Activated naive CD8-positive, alpha-beta T cell (primary cell): ENCODE measurements around the gene HIRIP3.

ENCODE experiments used
- H3K27ac Mint-ChIP-seq: one replicate; pipeline ENCODE4 v1.8.0; 2021; ENCODE audit warnings: mixed read lengths
- H3K27me3 Mint-ChIP-seq: one replicate; pipeline ENCODE4 v1.8.0; 2021; ENCODE audit warnings: mixed read lengths
- H3K36me3 Mint-ChIP-seq: one replicate; pipeline ENCODE4 v1.8.0; 2021; ENCODE audit warnings: mixed read lengths
- H3K4me1 Mint-ChIP-seq: one replicate; pipeline ENCODE4 v1.8.0; 2021; ENCODE audit warnings: low read depth, mixed read lengths
- H3K4me3 Mint-ChIP-seq: one replicate; pipeline ENCODE4 v1.8.0; 2021; ENCODE audit warnings: mild to moderate bottlenecking, mixed read lengths
- H3K9me3 Mint-ChIP-seq: one replicate; pipeline ENCODE4 v1.8.0; 2021; ENCODE audit warnings: low read depth, mixed read lengths

HIRIP3 gene

GRCh38 chr16:29995911-29996765 is 721 bp upstream of the HIRIP3 start, which contains the start of gene INO80E:
TSS of gene INO80E (plus strand) at chr16:29996241. CDS start at chr16:29996311, 70 bp downstream.
- Mint-ChIP-seq H3K27ac (peak within 1 kb of the TSS; percentile 99), H3K4me3 (peak within 1 kb of the TSS; percentile 97), H3K27me3 (no peaks in the 10 kb centered on the region), H3K4me1 (peaks cover 32% of the 10 kb centered on the region), H3K9me3 (no peaks in the 10 kb centered on the region), H3K36me3 (no peaks in the 10 kb centered on the region)

DNA sequence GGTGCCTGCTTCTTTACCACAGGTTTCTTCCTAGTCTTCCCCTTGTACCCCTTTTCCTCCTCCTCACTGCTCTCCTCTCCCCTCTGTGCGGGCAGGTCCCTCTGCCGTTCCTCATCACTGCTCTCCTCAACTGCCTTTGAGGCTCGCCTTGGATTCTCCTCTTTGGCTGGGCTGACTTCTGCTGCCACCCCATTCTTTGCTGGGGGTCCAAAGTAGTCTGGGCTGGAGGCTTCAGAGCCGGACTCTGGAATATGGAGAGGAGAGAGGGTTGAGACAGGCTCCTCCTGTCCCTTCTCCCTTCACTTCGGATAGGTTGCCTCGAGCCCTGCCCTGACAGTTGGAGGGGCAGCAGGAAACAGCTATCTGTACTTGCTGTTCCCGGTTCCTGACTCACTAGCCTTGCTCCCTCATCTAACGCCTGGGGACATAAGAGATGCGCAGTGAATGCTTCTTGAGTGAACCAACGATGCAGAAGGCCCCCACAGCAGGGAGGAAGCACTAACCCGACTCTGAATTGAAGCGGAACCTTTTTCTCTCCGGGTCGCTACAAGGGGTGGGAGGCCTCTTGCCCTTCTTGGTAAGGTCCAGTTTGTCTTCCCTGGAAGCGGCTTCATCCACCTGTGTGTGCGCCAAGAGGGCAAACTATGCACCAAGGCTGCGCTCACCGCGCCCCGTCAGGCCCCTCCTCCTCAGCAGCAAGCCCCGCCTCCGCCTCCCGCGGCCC is 655 bp downstream of the HIRIP3 start:
- Mint-ChIP-seq H3K27me3 (no peaks in the 10 kb centered on the region), H3K36me3 (peaks cover 3% of the 10 kb centered on the region), H3K9me3 (no peaks in the 10 kb centered on the region), H3K27ac (peak overlapping the region; percentile 99), H3K4me3 (peak overlapping the region; percentile 97), H3K4me1 (peaks cover 31% of the 10 kb centered on the region)

DNA sequence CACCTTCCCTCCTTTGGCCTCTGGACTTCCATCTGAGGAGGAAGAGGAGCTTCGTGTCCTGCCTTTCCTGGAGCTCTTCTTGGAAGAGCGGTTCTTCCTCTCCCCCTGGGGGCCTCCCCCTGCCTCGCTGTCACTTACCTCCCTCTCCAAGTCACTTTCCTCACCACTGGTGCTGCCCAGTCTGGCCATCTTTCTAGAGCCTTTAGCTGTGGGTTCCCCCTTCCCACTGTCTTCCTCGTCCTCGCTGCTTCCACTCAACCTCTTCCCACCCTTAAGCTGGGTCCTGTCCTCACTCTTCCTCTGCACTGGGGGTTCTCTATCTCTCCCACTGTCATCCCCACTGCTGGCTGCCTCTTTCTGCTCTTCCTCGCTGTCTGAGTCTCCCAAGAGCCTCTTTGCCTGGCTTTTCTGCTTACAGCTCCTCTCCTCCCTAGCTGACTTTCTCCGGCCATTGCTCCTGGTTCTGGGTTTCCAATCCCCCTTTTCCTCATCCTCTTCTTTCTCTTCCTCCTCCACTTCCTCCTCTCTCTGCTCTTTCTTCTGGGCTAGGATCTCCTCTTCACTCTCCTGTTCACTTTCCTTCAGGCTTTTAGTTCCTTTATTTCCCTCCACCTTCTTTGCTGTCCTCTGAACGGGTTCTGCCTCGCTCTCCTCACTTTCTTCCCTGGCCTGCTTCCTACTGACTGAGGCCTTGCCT is 1.4 kb downstream of the HIRIP3 start:
- peak overlapping the region; percentile 99 for H3K27ac Mint-ChIP-seq
- H3K36me3 Mint-ChIP-seq = peaks cover 3% of the 10 kb centered on the region
- H3K4me1 Mint-ChIP-seq = peaks cover 27% of the 10 kb centered on the region
- no peaks in the 10 kb centered on the region for H3K9me3 Mint-ChIP-seq
- H3K27me3 Mint-ChIP-seq = no peaks in the 10 kb centered on the region
- peak overlapping the region; percentile 97 for H3K4me3 Mint-ChIP-seq

DNA sequence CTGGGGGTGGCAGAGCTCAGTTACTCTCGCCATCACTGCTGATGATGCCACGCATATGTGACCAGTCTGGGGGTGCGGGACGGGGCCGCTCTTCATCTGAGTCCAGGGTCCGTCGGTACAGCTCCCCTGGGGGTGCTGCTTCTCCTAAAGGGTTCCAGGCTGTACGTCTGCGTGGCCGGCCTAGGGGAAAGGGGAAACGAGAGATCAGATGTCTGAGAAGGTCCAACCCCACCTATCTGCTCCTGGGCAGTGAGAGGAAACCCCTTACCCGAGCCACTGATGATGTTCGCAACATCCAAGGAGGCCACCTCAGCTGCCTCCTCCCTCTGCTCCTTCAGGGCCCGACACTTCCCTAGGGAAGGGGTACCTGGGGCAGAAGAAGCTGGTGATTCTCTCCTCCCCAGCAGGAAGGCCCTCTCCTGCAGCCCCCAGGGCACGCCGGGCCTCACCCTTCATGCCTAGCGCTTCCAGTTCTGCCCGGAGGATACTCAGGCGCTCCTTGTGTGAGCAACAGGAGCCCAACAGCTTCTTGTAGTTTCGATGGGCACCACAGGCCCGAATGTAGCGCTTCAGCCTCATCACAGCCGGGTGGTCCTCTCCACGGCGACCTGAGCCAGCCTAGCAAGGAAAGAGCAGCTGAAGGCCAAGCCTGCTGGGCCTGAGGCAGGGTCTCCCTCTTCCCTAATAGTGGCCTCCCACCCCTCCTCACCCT is 2.1 kb downstream of the HIRIP3 start:
- H3K27ac Mint-ChIP-seq = no peak overlapping the region
- peak overlapping the region; percentile 97 for H3K4me3 Mint-ChIP-seq
- H3K36me3 Mint-ChIP-seq = peaks cover 3% of the 10 kb centered on the region

DNA sequence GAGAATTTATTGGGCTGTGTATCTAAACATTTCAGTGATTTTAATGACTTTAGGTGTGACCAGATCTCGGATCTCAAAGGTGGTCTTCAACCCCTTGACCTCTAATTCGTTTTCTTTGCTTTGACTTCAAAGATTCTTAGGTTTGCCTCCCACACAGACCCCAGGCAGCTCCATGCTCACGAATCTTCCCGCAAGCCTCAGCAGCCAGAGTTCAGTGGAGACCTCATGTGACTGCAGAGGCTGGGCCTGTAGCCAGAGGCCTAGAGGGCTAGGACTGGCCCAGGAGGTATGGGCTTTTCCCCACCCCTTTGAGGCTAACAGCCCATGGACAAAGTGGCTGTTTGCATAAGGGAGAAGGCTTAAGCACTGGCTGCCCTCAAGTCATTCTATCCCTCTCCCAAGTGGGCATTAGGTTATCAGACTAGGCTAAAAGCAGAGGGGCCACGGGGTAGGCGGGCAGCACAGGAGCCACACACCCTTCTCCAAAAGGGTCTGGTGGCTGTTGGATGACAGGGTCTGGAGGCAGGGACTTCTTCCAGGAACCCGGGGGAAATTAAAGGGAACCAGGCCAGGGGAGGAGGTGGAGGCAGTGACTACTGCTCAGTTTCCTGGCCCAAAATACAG is 3.0 kb downstream of the HIRIP3 start:
- H3K27me3 Mint-ChIP-seq = no peaks in the 10 kb centered on the region
- no peaks in the 10 kb centered on the region for H3K9me3 Mint-ChIP-seq
- peak overlapping the region; percentile 20 for H3K4me3 Mint-ChIP-seq
- peaks cover 3% of the 10 kb centered on the region for H3K36me3 Mint-ChIP-seq
- peak overlapping the region; percentile 47 for H3K27ac Mint-ChIP-seq
- peaks cover 18% of the 10 kb centered on the region for H3K4me1 Mint-ChIP-seq

More for the DNA sequence above, 2.1 kb downstream of the HIRIP3 start:
- H3K27me3 Mint-ChIP-seq = no peaks in the 10 kb centered on the region
- no peaks in the 10 kb centered on the region for H3K9me3 Mint-ChIP-seq
- H3K4me1 Mint-ChIP-seq = peaks cover 24% of the 10 kb centered on the region

DNA sequence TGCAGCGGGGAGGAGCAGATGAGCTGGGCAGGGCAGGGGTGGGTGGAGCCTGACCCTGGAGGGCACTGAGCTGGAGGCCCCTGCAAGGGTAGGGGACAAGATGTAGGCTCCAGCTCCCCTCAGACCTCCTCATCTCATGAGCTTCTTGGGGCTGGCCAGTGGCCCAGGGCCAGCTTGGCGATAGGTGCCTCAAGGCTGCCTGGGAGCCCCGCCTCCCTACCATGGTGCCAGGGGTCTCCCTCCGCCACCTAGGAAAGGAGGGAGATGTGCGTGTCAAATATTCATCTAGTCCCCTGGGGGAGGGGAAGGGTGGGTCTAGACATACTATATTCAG is 3.9 kb downstream of the HIRIP3 start:
- Mint-ChIP-seq H3K36me3 (peaks cover 3% of the 10 kb centered on the region), H3K27me3 (no peaks in the 10 kb centered on the region), H3K9me3 (no peaks in the 10 kb centered on the region), H3K4me3 (no peak overlapping the region), H3K4me1 (peaks cover 12% of the 10 kb centered on the region), H3K27ac (no peak overlapping the region)

DNA sequence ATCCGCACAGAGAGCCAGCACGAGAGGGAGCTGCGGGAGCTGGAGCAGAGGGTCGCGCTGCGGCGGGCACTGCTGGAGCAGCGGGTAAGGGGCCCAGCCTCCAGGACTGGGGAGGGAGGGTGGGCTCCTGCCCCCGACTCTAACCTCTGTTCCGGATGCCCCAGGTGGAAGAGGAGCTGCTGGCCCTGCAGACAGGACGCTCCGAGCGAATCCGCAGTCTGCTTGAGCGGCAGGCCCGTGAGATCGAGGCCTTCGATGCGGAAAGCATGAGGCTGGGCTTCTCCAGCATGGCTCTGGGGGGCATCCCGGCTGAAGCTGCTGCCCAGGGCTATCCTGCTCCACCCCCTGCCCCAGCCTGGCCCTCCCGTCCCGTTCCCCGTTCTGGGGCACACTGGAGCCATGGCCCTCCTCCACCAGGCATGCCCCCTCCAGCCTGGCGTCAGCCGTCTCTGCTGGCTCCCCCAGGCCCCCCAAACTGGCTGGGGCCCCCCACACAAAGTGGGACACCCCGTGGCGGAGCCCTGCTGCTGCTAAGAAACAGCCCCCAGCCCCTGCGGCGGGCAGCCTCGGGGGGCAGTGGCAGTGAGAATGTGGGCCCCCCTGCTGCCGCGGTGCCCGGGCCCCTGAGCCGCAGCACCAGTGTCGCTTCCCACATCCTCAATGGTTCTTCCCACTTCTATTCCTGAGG is 4.4 kb downstream of the HIRIP3 start:
- Mint-ChIP-seq H3K36me3 (peaks cover 3% of the 10 kb centered on the region), H3K4me3 (no peak overlapping the region), H3K27ac (no peak overlapping the region), H3K4me1 (peaks cover 11% of the 10 kb centered on the region), H3K27me3 (no peaks in the 10 kb centered on the region), H3K9me3 (no peaks in the 10 kb centered on the region)

- peaks cover 10% of the 10 kb centered on the region for H3K4me1 Mint-ChIP-seq
- H3K9me3 Mint-ChIP-seq = no peaks in the 10 kb centered on the region
- no peaks in the 10 kb centered on the region for H3K27me3 Mint-ChIP-seq
- no peak overlapping the region for H3K27ac Mint-ChIP-seq
- H3K4me3 Mint-ChIP-seq = no peak overlapping the region
- H3K36me3 Mint-ChIP-seq = peaks cover 3% of the 10 kb centered on the region
Observed at GRCh38 chr16:29990034-29990433, 5.4 kb downstream of the HIRIP3 start.

DNA sequence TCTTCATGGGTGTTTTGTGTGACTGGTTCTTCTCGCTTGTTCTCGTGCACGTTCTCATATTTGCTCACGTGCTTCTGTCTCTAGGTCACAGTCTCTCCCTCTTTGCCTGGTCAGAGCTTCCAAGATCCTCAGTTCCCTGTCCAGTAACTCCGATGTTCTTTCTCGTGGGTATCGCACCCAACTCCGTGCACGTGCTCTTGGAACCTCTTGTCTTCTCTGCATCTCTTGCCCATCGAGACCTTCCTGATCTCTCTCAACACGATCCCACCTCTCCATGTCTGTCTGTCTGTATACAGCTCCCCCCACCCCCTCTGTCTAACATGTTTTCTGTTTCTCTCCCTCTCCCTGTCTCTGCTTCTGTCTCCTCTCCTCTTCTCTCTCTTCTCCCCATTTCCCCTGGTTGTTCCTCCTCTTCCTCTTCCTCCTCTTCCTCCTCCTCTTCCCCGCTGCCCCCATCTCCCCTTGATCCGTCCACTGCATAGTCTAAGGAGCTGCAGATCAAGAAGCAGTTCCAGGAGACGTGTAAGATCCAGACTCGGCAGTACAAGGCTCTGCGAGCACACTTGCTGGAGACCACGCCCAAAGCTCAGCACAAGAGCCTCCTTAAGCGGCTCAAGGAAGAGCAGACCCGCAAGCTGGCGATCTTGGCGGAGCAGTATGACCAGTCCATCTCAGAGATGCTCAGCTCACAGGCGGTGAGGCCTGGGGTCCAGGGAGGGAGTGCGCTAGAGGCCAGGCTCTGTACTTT is 6.1 kb downstream of the HIRIP3 start:
- H3K9me3 Mint-ChIP-seq = no peaks in the 10 kb centered on the region
- H3K27ac Mint-ChIP-seq = no peak overlapping the region
- H3K4me3 Mint-ChIP-seq = no peak overlapping the region
- H3K4me1 Mint-ChIP-seq = peaks cover 4% of the 10 kb centered on the region
- no peaks in the 10 kb centered on the region for H3K27me3 Mint-ChIP-seq
- H3K36me3 Mint-ChIP-seq = peaks cover 3% of the 10 kb centered on the region

DNA sequence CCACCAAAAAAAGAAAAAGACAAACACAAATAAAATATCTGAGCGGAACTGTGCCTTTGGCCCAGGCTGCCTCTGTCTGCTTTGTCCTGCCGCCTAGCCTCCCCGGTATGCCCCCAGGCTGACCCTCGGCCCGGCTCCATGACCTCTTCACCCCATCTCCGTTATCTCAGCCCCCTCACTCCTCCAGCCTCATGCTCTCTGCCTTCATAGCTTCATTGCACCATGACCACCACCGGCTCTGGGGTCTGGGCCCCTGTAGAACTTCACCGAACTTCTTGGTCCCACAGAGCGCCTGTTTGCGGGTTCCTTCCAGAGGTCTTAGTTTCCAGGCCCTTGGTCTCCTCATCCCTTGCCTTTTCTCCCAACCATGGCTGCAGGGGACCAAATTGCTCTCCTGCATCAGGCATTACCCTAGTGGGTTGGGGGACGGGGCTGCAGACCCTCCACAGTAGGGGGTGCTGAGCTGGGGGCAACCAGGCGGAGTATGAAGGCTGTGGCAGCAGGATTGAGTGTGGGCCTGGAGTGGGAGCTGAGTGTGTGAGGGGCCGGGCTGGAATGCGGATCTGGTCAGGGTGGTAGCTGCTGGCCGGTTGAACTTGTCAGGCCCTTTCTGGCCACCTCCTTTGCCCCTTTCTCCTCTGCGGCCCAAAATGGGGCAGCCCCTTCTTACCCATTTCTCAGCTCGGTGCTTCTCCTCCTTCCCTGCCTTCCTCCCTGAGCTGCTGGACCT is 6.9 kb downstream of the HIRIP3 start:
- peaks cover 4% of the 10 kb centered on the region for H3K36me3 Mint-ChIP-seq
- no peaks in the 10 kb centered on the region for H3K9me3 Mint-ChIP-seq
- peaks cover 1% of the 10 kb centered on the region for H3K4me1 Mint-ChIP-seq
- no peak overlapping the region for H3K4me3 Mint-ChIP-seq
- H3K27me3 Mint-ChIP-seq = no peaks in the 10 kb centered on the region
- no peak overlapping the region for H3K27ac Mint-ChIP-seq

DNA sequence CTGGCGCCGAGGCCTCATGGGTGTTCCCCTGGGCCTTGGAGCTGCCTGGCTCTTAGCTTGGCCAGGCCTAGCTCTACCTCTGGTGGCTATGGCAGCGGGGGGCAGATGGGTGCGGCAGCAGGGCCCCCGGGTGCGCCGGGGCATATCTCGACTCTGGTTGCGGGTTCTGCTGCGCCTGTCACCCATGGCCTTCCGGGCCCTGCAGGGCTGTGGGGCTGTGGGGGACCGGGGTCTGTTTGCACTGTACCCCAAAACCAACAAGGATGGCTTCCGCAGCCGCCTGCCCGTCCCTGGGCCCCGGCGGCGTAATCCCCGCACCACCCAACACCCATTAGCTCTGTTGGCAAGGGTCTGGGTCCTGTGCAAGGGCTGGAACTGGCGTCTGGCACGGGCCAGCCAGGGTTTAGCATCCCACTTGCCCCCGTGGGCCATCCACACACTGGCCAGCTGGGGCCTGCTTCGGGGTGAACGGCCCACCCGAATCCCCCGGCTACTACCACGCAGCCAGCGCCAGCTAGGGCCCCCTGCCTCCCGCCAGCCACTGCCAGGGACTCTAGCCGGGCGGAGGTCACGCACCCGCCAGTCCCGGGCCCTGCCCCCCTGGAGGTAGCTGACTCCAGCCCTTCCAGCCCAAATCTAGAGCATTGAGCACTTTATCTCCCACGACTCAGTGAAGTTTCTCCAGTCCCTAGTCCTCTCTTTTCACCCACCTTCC is 7.9 kb downstream of the HIRIP3 start:
- H3K27me3 Mint-ChIP-seq = no peaks in the 10 kb centered on the region
- peaks cover 6% of the 10 kb centered on the region for H3K36me3 Mint-ChIP-seq
- H3K9me3 Mint-ChIP-seq = no peaks in the 10 kb centered on the region
- H3K4me3 Mint-ChIP-seq = no peak overlapping the region
- no peak overlapping the region for H3K27ac Mint-ChIP-seq
- H3K4me1 Mint-ChIP-seq = peaks cover 1% of the 10 kb centered on the region

DNA sequence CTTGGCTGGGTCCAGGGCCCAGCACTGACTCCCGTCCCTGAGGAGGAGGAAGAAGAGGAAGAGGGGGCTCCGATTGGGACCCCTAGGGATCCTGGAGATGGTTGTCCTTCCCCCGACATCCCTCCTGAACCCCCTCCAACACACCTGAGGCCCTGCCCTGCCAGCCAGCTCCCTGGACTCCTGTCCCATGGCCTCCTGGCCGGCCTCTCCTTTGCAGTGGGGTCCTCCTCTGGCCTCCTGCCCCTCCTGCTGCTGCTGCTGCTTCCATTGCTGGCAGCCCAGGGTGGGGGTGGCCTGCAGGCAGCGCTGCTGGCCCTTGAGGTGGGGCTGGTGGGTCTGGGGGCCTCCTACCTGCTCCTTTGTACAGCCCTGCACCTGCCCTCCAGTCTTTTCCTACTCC is 8.5 kb downstream of the HIRIP3 start:
- Mint-ChIP-seq H3K4me1 (peaks cover 1% of the 10 kb centered on the region), H3K27me3 (no peaks in the 10 kb centered on the region), H3K9me3 (no peaks in the 10 kb centered on the region), H3K27ac (no peak overlapping the region), H3K36me3 (peaks cover 6% of the 10 kb centered on the region), H3K4me3 (no peak overlapping the region)
